ENCODE data around the gene CYP2W1.
"Not testable (repeated sequence)": the region's sequence is repeated elsewhere in the genome, so short reads cannot be mapped to it uniquely, and the experiment has no call there.

The CYP2W1 gene

DNA sequence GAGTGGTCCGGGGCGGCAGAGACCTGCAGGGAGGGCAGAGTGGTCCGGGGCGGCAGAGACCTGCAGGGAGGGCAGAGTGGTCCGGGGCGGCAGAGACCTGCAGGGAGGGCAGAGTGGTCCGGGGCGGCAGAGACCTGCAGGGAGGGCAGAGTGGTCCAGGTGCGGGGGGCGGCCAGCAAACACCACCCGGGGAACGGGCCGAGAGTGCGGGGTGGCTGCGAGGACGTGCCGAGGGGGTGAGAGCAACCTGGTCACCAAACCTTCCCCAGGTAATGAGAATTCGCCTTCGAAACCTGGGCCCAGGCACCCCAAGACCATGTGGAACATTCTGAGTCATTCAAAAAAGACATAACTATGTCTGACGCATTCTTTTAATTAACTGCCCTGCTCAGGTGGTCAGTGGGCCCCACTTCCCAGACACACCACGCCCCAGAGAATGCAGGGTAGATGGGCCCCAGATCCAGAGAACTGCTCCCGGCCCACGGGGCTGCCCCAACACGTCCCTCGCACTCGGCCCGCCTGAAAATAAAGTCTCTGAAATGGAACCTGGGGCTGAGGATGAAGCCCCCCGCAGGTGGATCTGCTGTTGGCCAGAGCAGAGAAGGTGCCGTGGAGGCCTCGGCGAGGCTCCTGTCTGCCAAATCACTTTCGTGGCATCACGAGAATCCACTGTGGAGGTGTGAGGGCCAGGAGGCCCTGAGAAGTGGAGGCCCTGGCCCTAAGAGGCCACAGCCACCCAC lies 48.9 kb downstream of the CYP2W1 start:
- TF ChIP-seq, protein P1, sequence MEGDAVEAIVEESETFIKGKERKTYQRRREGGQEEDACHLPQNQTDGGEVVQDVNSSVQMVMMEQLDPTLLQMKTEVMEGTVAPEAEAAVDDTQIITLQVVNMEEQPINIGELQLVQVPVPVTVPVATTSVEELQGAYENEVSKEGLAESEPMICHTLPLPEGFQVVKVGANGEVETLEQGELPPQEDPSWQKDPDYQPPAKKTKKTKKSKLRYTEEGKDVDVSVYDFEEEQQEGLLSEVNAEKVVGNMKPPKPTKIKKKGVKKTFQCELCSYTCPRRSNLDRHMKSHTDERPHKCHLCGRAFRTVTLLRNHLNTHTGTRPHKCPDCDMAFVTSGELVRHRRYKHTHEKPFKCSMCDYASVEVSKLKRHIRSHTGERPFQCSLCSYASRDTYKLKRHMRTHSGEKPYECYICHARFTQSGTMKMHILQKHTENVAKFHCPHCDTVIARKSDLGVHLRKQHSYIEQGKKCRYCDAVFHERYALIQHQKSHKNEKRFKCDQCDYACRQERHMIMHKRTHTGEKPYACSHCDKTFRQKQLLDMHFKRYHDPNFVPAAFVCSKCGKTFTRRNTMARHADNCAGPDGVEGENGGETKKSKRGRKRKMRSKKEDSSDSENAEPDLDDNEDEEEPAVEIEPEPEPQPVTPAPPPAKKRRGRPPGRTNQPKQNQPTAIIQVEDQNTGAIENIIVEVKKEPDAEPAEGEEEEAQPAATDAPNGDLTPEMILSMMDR (IDR thresholded peaks at IDR 0.05; ENCODE audit: borderline replicate concordance, insufficient read depth, low read depth, low read length): no peak
- H3K4me3 ChIP-seq (ENCODE audit: low read depth, low read length): no peak overlapping the region

DNA sequence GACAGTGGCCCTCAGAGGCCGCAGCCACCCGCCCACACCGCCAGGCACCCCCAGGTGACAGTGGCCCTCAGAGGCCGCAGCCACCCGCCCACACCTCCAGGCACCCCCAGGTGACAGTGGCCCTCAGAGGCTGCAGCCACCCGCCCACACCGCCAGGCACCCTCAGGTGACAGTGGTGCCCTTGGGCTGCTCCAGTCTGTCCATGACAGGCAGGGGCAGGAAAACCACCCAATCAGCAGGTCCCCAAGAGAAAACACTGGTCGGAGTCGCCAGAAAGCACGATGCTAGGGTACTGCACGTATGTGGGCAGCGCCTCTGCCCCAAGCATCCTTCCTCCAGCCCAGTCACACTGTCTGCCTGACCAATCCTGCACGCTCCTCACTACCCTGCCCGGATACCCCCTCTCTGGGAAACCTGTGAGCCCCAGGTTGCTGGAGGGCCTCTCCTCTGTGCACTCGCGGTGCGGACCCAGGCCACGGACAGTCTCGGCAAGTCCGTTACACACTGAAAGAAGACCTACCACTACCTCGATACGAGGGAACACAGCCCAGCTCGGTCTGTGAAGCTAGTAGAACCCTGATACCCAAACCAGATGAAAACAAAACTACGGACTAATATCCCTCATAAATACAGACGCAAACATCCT lies 49.7 kb downstream of the CYP2W1 start:
- TF ChIP-seq, protein P1 (IDR thresholded peaks at IDR 0.05; ENCODE audit: borderline replicate concordance, insufficient read depth, low read depth, low read length): no peak
- no peak overlapping the region for H3K4me3 ChIP-seq (ENCODE audit: low read depth, low read length)

DNA sequence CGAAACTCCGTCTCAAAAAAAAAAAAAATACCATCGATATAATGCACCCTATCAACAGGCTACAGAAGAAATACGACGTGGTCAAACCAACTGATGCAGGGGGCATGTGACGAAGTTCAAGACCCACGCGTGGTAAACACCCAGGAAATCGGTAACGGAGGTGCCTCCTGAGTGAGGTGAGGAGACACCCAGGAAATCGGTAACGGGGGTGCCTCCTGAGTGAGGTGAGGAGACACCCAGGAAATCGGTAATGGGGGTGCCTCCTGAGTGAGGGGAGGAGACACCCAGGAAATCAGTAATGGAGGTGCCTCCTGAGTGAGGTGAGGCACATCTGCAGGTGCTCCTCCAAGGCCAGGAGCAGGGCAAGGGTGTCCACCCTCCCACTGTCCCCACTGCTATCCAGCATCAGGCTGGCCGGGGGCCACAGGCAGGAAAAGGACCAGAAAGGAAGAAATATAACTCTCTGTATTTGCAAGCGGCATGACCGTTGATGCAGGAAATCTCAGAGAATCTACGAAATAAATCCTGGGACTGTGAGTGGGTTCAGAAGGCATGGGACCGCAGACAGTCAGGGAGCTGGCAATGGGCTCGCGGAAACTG lies 50.7 kb downstream of the CYP2W1 start:
- H3K4me3 ChIP-seq (ENCODE audit: low read depth, low read length): no peak overlapping the region
- TF ChIP-seq, protein P1 (IDR thresholded peaks at IDR 0.05; ENCODE audit: borderline replicate concordance, insufficient read depth, low read depth, low read length): no peak

DNA sequence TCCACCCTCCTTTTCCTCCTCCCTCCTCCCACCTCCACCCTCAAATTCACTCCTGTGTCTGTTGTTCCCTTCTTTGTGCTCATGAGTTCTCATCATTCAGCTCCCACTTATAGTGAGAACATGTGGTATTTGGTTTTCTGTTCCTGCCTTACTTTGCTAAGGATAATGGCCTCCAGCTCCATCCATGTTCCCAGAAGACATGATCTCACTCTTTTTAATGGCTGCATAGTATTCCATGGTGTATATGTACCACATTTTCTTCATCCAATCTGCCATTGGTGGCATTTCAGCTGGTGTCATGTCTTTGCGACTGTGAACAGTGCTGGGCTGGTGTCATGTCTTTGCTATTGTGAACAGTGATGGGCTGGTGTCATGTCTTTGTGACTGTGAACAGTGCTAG lies 51.8 kb downstream of the CYP2W1 start:
- not testable (repeated sequence) for H3K4me3 ChIP-seq (ENCODE audit: low read depth, low read length)

DNA sequence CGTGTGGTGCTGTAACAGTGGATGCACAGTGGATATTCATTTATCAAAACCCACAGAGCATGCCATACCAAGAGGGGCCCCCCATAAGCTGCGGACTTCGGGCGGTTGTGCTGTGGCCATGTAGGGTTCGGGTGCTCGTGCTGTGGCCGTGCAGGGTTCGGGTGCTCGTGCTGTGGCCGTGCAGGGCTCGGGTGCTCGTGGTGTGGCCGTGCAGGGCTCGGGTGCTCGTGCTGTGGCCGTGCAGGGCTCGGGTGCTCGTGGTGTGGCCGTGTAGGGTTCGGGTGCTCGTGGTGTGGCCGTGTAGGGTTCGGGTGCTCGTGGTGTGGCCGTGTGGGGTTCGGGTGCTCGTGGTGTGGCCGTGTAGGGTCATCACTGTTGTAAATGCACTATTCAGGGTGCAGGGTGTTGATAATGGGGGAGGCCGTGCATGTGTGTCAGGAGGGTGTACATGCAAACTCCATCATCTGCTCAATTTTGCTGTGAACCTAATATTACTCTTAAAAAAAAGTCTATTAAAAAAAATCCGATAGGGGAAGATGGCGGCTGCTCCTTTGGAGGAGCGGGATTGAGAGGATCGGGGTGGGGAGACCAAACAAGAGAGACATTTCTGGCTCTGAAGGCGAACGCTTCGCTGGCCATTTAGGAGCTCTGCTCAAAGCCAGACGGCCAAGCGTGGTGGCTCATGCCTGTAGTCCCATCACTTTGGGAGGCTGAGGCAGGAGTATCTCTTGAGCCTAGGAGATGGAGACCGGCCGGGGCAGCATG lies 53.4 kb downstream of the CYP2W1 start:
- H3K4me3 ChIP-seq (ENCODE audit: low read depth, low read length): not testable (repeated sequence)
